Measurements from ENCODE around the gene DUSP10. TPM values are rescaled to one million over a fixed set of nuclear protein-coding genes. Genes with fewer than 3 reads are reported as not detected.

Gene DUSP10
- total and polyA plus RNA-seq, 2 of the 13 experiments (the other 11 are each of a cell fraction or from before 2014, with no cell fraction given): 2.1 to 4.4 TPM

DNA sequence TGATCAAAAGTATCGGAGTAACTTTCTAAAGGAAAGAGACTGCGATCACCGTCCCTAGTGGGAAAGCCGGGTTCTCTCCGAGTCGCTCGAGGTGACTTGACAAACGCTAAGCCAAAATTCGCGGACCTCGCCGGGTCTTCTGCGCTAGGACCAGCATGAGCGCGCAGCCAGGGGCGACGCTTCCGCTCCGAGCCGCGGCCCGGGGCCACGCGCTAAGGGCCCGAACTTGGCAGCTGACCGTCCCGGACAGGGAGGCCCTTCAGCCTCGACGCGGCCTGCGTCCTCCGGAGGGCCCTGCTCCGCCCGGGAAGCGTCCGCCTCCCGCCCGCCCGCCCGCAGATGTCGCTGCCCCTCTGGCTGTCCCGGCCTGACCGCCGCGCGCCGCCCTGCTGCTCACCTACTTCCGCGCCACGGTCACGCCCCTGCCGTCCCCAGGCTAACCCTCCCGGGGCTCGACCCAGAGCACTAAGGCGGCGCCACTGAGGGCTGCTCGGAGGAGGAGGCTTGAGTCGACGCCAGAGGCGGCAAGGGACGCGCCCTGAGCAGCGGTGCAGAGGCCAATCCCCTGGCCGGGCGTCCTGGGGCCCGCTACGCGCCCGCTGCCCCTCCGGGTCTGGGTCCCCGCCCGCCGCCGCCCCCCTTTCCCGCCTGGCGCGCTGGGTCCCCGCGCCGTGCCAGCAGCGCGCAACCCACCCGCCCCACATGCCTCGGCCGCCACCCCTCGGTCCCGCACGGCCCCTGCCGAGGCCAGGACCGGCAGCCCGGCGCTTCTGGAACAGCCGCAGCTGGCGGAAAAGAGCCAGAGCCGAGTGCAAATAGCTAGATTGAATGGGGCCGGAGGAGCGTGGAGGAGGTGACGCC lies 896 bp upstream of the DUSP10 start (continued):
- TF ChIP-seq, protein P1, sequence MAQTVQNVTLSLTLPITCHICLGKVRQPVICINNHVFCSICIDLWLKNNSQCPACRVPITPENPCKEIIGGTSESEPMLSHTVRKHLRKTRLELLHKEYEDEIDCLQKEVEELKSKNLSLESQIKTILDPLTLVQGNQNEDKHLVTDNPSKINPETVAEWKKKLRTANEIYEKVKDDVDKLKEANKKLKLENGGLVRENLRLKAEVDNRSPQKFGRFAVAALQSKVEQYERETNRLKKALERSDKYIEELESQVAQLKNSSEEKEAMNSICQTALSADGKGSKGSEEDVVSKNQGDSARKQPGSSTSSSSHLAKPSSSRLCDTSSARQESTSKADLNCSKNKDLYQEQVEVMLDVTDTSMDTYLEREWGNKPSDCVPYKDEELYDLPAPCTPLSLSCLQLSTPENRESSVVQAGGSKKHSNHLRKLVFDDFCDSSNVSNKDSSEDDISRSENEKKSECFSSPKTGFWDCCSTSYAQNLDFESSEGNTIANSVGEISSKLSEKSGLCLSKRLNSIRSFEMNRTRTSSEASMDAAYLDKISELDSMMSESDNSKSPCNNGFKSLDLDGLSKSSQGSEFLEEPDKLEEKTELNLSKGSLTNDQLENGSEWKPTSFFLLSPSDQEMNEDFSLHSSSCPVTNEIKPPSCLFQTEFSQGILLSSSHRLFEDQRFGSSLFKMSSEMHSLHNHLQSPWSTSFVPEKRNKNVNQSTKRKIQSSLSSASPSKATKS (CRISPR knock-in tag; IDR thresholded peaks at IDR 0.05): no peak
- TF ChIP-seq RBFOX2 (IDR thresholded peaks at IDR 0.05; ENCODE audit: low read depth, low read length) (peak; percentile 75), HDAC2 (CRISPR knock-in tag; IDR thresholded peaks at IDR 0.05) (no peak), ZFP91 (CRISPR knock-in tag; IDR thresholded peaks at IDR 0.05; ENCODE audit: borderline replicate concordance) (peak; percentile 49; the same call in 1 of the 2 replicates), HNF4G (IDR thresholded peaks at IDR 0.05; ENCODE audit: borderline replicate concordance, low read depth, low read length) (no peak), HNF4G (CRISPR knock-in tag; IDR thresholded peaks at IDR 0.05; ENCODE audit: borderline replicate concordance, low read depth) (0 out of 2 replicates have a peak, but pooled peaks have one; percentile 8), GABPB1 (CRISPR knock-in tag; IDR thresholded peaks at IDR 0.05) (peak; percentile 87), ZNF800 (CRISPR knock-in tag; IDR thresholded peaks at IDR 0.05) (0 out of 2 replicates have a peak, but pooled peaks have one; percentile 19), ZNF329 (CRISPR knock-in tag; IDR thresholded peaks at IDR 0.05; ENCODE audit: low read depth) (peak; percentile 41; the same call in 1 of the 2 replicates), MAZ (IDR thresholded peaks at IDR 0.05; ENCODE audit: borderline replicate concordance, low read depth, low read length) (no peak), MAZ (CRISPR knock-in tag; IDR thresholded peaks at IDR 0.05; ENCODE audit: low read depth) (peak; percentile 77), GABPA (IDR thresholded peaks at IDR 0.05; ENCODE audit: low read depth, low read length) (peak; percentile 41), GABPA (CRISPR knock-in tag; IDR thresholded peaks at IDR 0.05; ENCODE audit: low read depth) (no peak), ZNF234 (CRISPR knock-in tag; conservative IDR thresholded peaks at IDR 0.05) (0 out of 2 replicates have a peak, but pooled peaks have one; percentile 51), ELF1 (CRISPR knock-in tag; IDR thresholded peaks at IDR 0.05) (peak; percentile 56), HDAC1 (CRISPR knock-in tag; IDR thresholded peaks at IDR 0.05) (peak; percentile 86)
- TF ChIP-seq, protein P2, sequence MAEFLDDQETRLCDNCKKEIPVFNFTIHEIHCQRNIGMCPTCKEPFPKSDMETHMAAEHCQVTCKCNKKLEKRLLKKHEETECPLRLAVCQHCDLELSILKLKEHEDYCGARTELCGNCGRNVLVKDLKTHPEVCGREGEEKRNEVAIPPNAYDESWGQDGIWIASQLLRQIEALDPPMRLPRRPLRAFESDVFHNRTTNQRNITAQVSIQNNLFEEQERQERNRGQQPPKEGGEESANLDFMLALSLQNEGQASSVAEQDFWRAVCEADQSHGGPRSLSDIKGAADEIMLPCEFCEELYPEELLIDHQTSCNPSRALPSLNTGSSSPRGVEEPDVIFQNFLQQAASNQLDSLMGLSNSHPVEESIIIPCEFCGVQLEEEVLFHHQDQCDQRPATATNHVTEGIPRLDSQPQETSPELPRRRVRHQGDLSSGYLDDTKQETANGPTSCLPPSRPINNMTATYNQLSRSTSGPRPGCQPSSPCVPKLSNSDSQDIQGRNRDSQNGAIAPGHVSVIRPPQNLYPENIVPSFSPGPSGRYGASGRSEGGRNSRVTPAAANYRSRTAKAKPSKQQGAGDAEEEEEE (CRISPR knock-in tag; IDR thresholded peaks at IDR 0.05; ENCODE audit: borderline replicate concordance): no peak
- TF ChIP-seq, protein P3, sequence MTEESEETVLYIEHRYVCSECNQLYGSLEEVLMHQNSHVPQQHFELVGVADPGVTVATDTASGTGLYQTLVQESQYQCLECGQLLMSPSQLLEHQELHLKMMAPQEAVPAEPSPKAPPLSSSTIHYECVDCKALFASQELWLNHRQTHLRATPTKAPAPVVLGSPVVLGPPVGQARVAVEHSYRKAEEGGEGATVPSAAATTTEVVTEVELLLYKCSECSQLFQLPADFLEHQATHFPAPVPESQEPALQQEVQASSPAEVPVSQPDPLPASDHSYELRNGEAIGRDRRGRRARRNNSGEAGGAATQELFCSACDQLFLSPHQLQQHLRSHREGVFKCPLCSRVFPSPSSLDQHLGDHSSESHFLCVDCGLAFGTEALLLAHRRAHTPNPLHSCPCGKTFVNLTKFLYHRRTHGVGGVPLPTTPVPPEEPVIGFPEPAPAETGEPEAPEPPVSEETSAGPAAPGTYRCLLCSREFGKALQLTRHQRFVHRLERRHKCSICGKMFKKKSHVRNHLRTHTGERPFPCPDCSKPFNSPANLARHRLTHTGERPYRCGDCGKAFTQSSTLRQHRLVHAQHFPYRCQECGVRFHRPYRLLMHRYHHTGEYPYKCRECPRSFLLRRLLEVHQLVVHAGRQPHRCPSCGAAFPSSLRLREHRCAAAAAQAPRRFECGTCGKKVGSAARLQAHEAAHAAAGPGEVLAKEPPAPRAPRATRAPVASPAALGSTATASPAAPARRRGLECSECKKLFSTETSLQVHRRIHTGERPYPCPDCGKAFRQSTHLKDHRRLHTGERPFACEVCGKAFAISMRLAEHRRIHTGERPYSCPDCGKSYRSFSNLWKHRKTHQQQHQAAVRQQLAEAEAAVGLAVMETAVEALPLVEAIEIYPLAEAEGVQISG (CRISPR knock-in tag; IDR thresholded peaks at IDR 0.05): peak; percentile 90
